Keratinocyte (primary cell): Measurements from ENCODE around the gene MIA.

Experiments used
- CTCF ChIP-seq, 3 experiments: IDR thresholded peaks in 1 of 3; conservative IDR thresholded peaks in 1 of 3; optimal IDR thresholded peaks in 1 of 3; 2 replicates in 2 of 3; 3 replicates in 1 of 3; pipeline versions ENCODE3 to v1.5.1; 2011; ENCODE audit warnings: low read length in 3 of 3, mild to moderate bottlenecking in 3 of 3, moderate library complexity in 2 of 3, control low read depth in 1 of 3, inconsistent platforms in 1 of 3; ENCODE audit not compliant: insufficient read depth in 2 of 3; ENCODE audit errors: extremely low read depth in 1 of 3
- EZH2 ChIP-seq: IDR thresholded peaks from one replicate; pipeline ENCODE4 v1.6.1; 2012; ENCODE audit warnings: inconsistent platforms, mild to moderate bottlenecking, low read length, moderate library complexity

- TF ChIP-seq EZH2 (no peak), CTCF (optimal IDR thresholded peaks at IDR 0.05 in 1 of 3, IDR thresholded peaks at IDR 0.05 in 1 of 3, conservative IDR thresholded peaks at IDR 0.05 in 1 of 3; ENCODE audit: extremely low read depth in 1 of 3, insufficient read depth in 2 of 3, low read length in 3 of 3) (no peak)
These were observed 37.9 kb downstream of the MIA start for GRCh38 chr19:40813182-40813581.
